Measurements from ENCODE around the gene PRPF8. TPM values are rescaled to one million over a fixed set of nuclear protein-coding genes. Genes with fewer than 3 reads are reported as not detected.

Gene PRPF8
- total and polyA plus RNA-seq, 10 of the 15 experiments (the other 5 are each of a cell fraction or from before 2014, with no cell fraction given), result 77.2 to 337 (median 162) TPM

- TF ChIP-seq ZNF687 (IDR thresholded peaks at IDR 0.05) (peak; percentile 68), ZNF622 (IDR thresholded peaks at IDR 0.05) (no peak), CEBPB (IDR thresholded peaks at IDR 0.05; ENCODE audit: borderline replicate concordance in 1 of 2, low read depth in 2 of 2, low read length in 2 of 2) (no peak), SMC3 (IDR thresholded peaks at IDR 0.05; ENCODE audit: borderline replicate concordance, low read length) (peak; percentile 45), CBFB (IDR thresholded peaks at IDR 0.05; ENCODE audit: low read depth) (no peak), NFYA (IDR thresholded peaks at IDR 0.05; ENCODE audit: borderline replicate concordance, low read depth, low read length) (no peak), HDAC6 (IDR thresholded peaks at IDR 0.05; ENCODE audit: unreplicated experiment) (no peak), REST (IDR thresholded peaks at IDR 0.05; ENCODE audit: low read depth, low read length) (no peak), PAX5 (IDR thresholded peaks at IDR 0.05; ENCODE audit: borderline replicate concordance, low read depth, low read length) (no peak), E2F8 (IDR thresholded peaks at IDR 0.05; ENCODE audit: low read depth, partially characterized antibody) (no peak), TCF12 (IDR thresholded peaks at IDR 0.05; ENCODE audit: low read depth, low read length) (0 out of 2 replicates have a peak, but pooled peaks have one; percentile 49), HDAC2 (IDR thresholded peaks at IDR 0.05) (no peak), SMAD1 (IDR thresholded peaks at IDR 0.05; ENCODE audit: low read depth, partially characterized antibody) (no peak), ZNF384 (IDR thresholded peaks at IDR 0.05; ENCODE audit: borderline replicate concordance, low read depth, low read length) (no peak), ETV6 (conservative IDR thresholded peaks at IDR 0.05 in 1 of 2, IDR thresholded peaks at IDR 0.05 in 1 of 2; ENCODE audit: borderline replicate concordance in 1 of 2, low read depth in 1 of 2) (no peak), ZNF217 (IDR thresholded peaks at IDR 0.05) (peak; percentile 43; the same call in 1 of the 2 replicates), NFYB (IDR thresholded peaks at IDR 0.05; ENCODE audit: insufficient read depth, low read depth, low read length) (peak; percentile 72; the same call in 1 of the 2 replicates), ZBED1 (IDR thresholded peaks at IDR 0.05; ENCODE audit: borderline replicate concordance) (no peak)
These were observed 55.7 kb downstream of the PRPF8 start (continued) for GRCh38 chr17:1628856-1629503.
